H1 (cell line): Measurements from ENCODE around the gene RIN1. TPM values are rescaled to one million over a fixed set of nuclear protein-coding genes. Genes with fewer than 3 reads are reported as not detected.

Source experiments
- CTCF ChIA-PET: fragments of 300-600 bp; sonication (Branson Sonifier 250); formaldehyde crosslinking; loops from one replicate; lab custom pipeline; 2021; ENCODE audit not compliant: partially characterized antibody; lab: Charles Lee
- POLR2A ChIA-PET: fragments of 300-600 bp; sonication (Branson Sonifier 250); formaldehyde crosslinking; loops from one replicate; lab custom pipeline; 2021; ENCODE audit warnings: inconsistent platforms; ENCODE audit not compliant: partially characterized antibody; lab: Charles Lee
- DNase-seq, 2 experiments: peaks; one replicate each; pipeline versions ENCODE4 v3.0.0 to v3.0.0-alpha.2; 2010 to 2022; ENCODE audit warnings: low spot score in 2 of 2, low read depth in 1 of 2, mixed read lengths in 1 of 2
- FAIRE-seq: peaks from 2 replicates; lab custom pipeline; 2011; peaks lifted over from hg19 to GRCh38; lab: Jason Lieb, UNC
- H2AFZ ChIP-seq: 2 replicates; pipeline ENCODE4 v1.8.1; 2012; ENCODE audit warnings: low read length, inconsistent platforms
- H2AK5ac ChIP-seq: 2 replicates; pipeline ENCODE4 v1.6.1; 2013; ENCODE audit warnings: low read depth, low read length
- H2BK120ac ChIP-seq: replicated peaks from 2 replicates; pipeline ENCODE3; 2013; ENCODE audit warnings: low read depth, low read length, inconsistent platforms
- H2BK12ac ChIP-seq: 2 replicates; pipeline ENCODE4 v1.6.1; 2013; ENCODE audit warnings: low read depth, low read length
- H2BK15ac ChIP-seq: 2 replicates; pipeline ENCODE4 v1.6.1; 2013; ENCODE audit warnings: low read length
- H2BK20ac ChIP-seq: 2 replicates; pipeline ENCODE4 v1.6.1; 2013; ENCODE audit warnings: low read length
- H2BK5ac ChIP-seq: 2 replicates; pipeline ENCODE4 v1.6.1; 2013; ENCODE audit warnings: low read depth, low read length
- H3K14ac ChIP-seq: 2 replicates; pipeline ENCODE4 v1.6.1; 2013; ENCODE audit warnings: inconsistent platforms; ENCODE audit not compliant: insufficient read length
- H3K18ac ChIP-seq: 2 replicates; pipeline ENCODE4 v1.6.1; 2013; ENCODE audit warnings: low read length; ENCODE audit errors: extremely low read depth
- H3K23ac ChIP-seq: 2 replicates; pipeline ENCODE4 v1.6.1; 2013; ENCODE audit warnings: inconsistent platforms; ENCODE audit not compliant: insufficient read length
- H3K23me2 ChIP-seq: 2 replicates; pipeline ENCODE4 v1.6.1; 2013; ENCODE audit warnings: low read depth, low read length
- H3K27ac ChIP-seq: 2 replicates; pipeline ENCODE4 v1.6.1; 2011; ENCODE audit warnings: low read depth, low read length, inconsistent platforms
- H3K27me3 ChIP-seq, 4 experiments: replicated peaks in 1 of 4; 1 replicate in 1 of 4; 2 replicates in 3 of 4; pipeline versions ENCODE4 v1.6.1 to v1.8.1; 2011 to 2013; ENCODE audit warnings: low read length in 3 of 4, mild to moderate bottlenecking in 3 of 4, inconsistent platforms in 2 of 4, mixed read lengths in 2 of 4, moderate library complexity in 1 of 4; ENCODE audit not compliant: control insufficient read depth in 3 of 4, insufficient read depth in 3 of 4; ENCODE audit errors: extremely low read depth in 1 of 4
- H3K36me3 ChIP-seq, 4 experiments: 2 replicates each; pipeline versions ENCODE4 v1.6.1 to v1.8.1; 2011 to 2013; ENCODE audit warnings: mild to moderate bottlenecking in 4 of 4, low read length in 3 of 4, moderate library complexity in 2 of 4, control low read depth in 1 of 4, inconsistent platforms in 1 of 4; ENCODE audit not compliant: insufficient read depth in 4 of 4, control insufficient read depth in 2 of 4
- H3K4ac ChIP-seq: replicated peaks from 2 replicates; pipeline ENCODE3; 2013; ENCODE audit warnings: low read length, low read depth, mixed read lengths, inconsistent platforms; ENCODE audit not compliant: insufficient read length
- H3K4me1 ChIP-seq, 4 experiments: replicated peaks in 1 of 4; 1 replicate in 1 of 4; 2 replicates in 3 of 4; pipeline versions ENCODE4 v1.6.1 to v1.8.1; 2011 to 2013; ENCODE audit warnings: low read length in 3 of 4, inconsistent platforms in 2 of 4, mixed read lengths in 1 of 4; ENCODE audit not compliant: insufficient read depth in 4 of 4, control insufficient read depth in 3 of 4
- H3K4me2 ChIP-seq, 2 experiments: 2 replicates each; pipeline versions ENCODE4 v1.6.1 to v1.8.1; 2011 to 2013; ENCODE audit warnings: low read depth in 2 of 2, low read length in 2 of 2, control low read depth in 1 of 2, inconsistent platforms in 1 of 2, mild to moderate bottlenecking in 1 of 2; ENCODE audit not compliant: insufficient read depth in 1 of 2
- H3K4me3 ChIP-seq, 4 experiments: fragments of 200-600, 300-600 bp in 1 of 4; sonication (generic), shearing (Covaris generic), sonication (Bioruptor Twin) in 1 of 4; 2 replicates each; pipeline versions ENCODE4 v1.5.1 to v1.8.1; 2011 to 2016; ENCODE audit warnings: low read length in 4 of 4, low read depth in 3 of 4, control low read depth in 2 of 4, inconsistent platforms in 2 of 4, mild to moderate bottlenecking in 2 of 4, mixed read lengths in 1 of 4, moderate library complexity in 1 of 4; ENCODE audit not compliant: insufficient read depth in 2 of 4; ENCODE audit errors: extremely low read depth in 1 of 4
- H3K56ac ChIP-seq: replicated peaks from 2 replicates; pipeline ENCODE3; 2013; ENCODE audit warnings: low read depth, mild to moderate bottlenecking, mixed read lengths, low read length, inconsistent platforms; ENCODE audit not compliant: insufficient read length
- H3K79me1 ChIP-seq: 2 replicates; pipeline ENCODE4 v1.6.1; 2013; ENCODE audit warnings: low read depth, low read length, control low read depth
- H3K79me2 ChIP-seq, 2 experiments: 2 replicates each; pipeline versions ENCODE4 v1.6.1 to v1.8.1; 2012 to 2013; ENCODE audit warnings: low read length in 2 of 2, mild to moderate bottlenecking in 2 of 2, inconsistent platforms in 1 of 2; ENCODE audit not compliant: insufficient read depth in 2 of 2, control insufficient read depth in 1 of 2
- H3K9ac ChIP-seq, 4 experiments: replicated peaks in 1 of 4; 1 replicate in 1 of 4; 2 replicates in 3 of 4; pipeline versions ENCODE4 v1.6.1 to v1.8.1; 2011 to 2013; ENCODE audit warnings: low read depth in 3 of 4, low read length in 3 of 4, control low read depth in 2 of 4, mild to moderate bottlenecking in 2 of 4, moderate library complexity in 2 of 4, inconsistent platforms in 1 of 4; ENCODE audit errors: extremely low read depth in 1 of 4
- H3K9me3 ChIP-seq, 2 experiments: 2 replicates each; pipeline versions ENCODE4 v1.6.1 to v1.8.1; 2012 to 2013; ENCODE audit warnings: mild to moderate bottlenecking in 2 of 2, moderate library complexity in 2 of 2, control low read depth in 1 of 2, inconsistent platforms in 1 of 2, low read depth in 1 of 2, low read length in 1 of 2, mixed read lengths in 1 of 2; ENCODE audit not compliant: insufficient read depth in 2 of 2
- H4K20me1 ChIP-seq, 2 experiments: replicated peaks in 1 of 2; 2 replicates each; pipeline versions ENCODE3 to v1.8.1; 2011 to 2013; ENCODE audit warnings: inconsistent platforms in 2 of 2, low read length in 2 of 2, mild to moderate bottlenecking in 1 of 2; ENCODE audit not compliant: insufficient read depth in 2 of 2, control insufficient read depth in 1 of 2
- H4K5ac ChIP-seq: 2 replicates; pipeline ENCODE4 v1.6.1; 2013; ENCODE audit warnings: low read length, low read depth, mixed read lengths, inconsistent platforms; ENCODE audit not compliant: insufficient read length
- H4K8ac ChIP-seq: 2 replicates; pipeline ENCODE4 v1.8.0; 2013; ENCODE audit warnings: mild to moderate bottlenecking, moderate library complexity, low read length, inconsistent platforms; ENCODE audit not compliant: insufficient read depth; ENCODE audit errors: extremely low read depth
- H4K91ac ChIP-seq: replicated peaks from 2 replicates; pipeline ENCODE3; 2013; ENCODE audit warnings: low read length, mixed read lengths, inconsistent platforms; ENCODE audit not compliant: insufficient read length
- CEBPB ChIP-seq: IDR thresholded peaks from 2 replicates; pipeline ENCODE4 v1.6.1; 2012; ENCODE audit warnings: low read depth, low read length
- GABPA ChIP-seq: IDR thresholded peaks from 2 replicates; pipeline ENCODE4 v1.6.1; 2011; ENCODE audit warnings: mild to moderate bottlenecking, low read length, moderate library complexity, borderline replicate concordance; ENCODE audit not compliant: insufficient read depth
- JUN ChIP-seq: IDR thresholded peaks from 2 replicates; pipeline ENCODE4 v1.6.1; 2011; ENCODE audit warnings: low read depth, mild to moderate bottlenecking, improper control_type of control experiment, low read length
- ZNF274 ChIP-seq: IDR thresholded peaks from 2 replicates; pipeline ENCODE4 v1.7.0; 2012; ENCODE audit warnings: low read length, borderline replicate concordance; ENCODE audit errors: extremely low read depth
- WGBS, 2 experiments: shearing (Covaris generic) in 1 of 2; methylation state at CpG; one replicate each; pipeline versions ENCODE4 v1.1.6 to v1.1.7; 2013 to 2015; ENCODE audit warnings: low lambda C conversion rate in 2 of 2, mixed read lengths in 2 of 2, inconsistent platforms in 1 of 2, low coverage in 1 of 2, missing lambda C conversion rate in 1 of 2; ENCODE audit not compliant: insufficient replicate concordance in 2 of 2, insufficient coverage in 1 of 2, insufficient read length in 1 of 2; ENCODE audit errors: extremely low coverage in 1 of 2, missing lambda C conversion rate in 1 of 2; 5-methylcytosine and 5-hydroxymethylcytosine counted together
- polyA plus RNA-seq, 7 experiments: library from polyadenylated mRNA; depleted of rRNA in 3 of 7; stranded (reverse) in 5 of 7; unstranded in 2 of 7; fragments of >200 nt in 5 of 7; fragments of 200-250 nt in 2 of 7; gene quantifications; 1 replicate in 5 of 7; 2 replicates in 1 of 7; 4 replicates in 1 of 7; pipeline versions ENCODE4 v1.2.1 to v1.2.3, GENCODE V29; 2011 to 2013; ENCODE audit warnings: missing spikeins in 2 of 7, mixed read lengths in 2 of 7
- total RNA-seq: library from RNA; stranded (reverse); fragmentation: NEBNext Ultra II Directional; extraction: Animal tissue kit (Norgen Biotek cat#: 25700); gene quantifications from 2 replicates; pipeline ENCODE4 v1.2.1, GENCODE V29; 2021

The RIN1 gene
- total and polyA plus RNA-seq, 2 of the 8 experiments (the other 6 are each of a cell fraction or from before 2014, with no cell fraction given), result 2.5 to 5.4 TPM

DNA sequence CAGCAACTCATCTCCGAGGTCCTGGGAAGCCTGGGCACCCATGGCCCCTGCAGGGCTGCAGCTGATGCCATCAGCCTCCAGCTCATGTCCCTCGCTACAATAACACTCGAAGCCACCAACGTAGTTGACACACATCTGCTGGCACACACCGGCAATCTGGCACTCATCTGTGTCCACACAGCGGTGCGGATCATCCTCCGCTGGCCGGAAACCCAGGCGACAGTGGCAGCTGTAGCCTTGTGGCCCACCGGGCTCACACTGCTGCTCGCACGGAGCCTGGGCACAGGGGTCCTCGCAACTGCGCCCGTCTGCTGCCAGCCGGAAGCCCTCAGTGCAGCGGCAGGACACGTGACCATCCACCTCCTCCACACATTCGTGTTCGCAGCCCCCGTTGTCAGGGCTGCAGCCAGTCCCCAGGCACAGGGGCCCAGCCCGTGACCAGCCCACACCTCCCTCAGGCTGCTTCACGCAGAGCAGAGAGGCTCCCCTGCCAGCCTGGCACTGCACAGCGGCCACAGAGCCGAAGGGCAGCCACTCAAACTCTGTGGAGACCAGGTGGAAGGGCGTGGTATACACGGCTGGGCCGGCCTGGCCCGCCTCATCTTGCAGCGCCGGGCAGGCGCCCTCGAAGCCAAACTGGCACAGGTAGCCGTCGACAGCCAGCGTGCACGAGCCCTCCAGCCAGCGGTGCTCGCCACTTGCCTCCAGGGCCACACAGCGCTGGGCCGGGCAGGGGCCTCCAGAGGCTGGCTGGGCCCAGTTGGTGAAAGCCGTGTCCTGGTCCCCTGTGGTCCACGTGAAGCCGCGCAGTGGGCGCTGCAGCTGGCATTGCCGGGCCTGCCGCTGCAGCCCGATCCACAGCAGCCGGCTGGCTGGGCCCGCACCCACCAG, 20.1 kb downstream of the RIN1 start:
- no peak overlapping the region for H3K4ac ChIP-seq
- peak overlapping the region in 1 of 4 experiments; percentile 40; a peak in 1 of 8 replicates for H3K4me3 ChIP-seq
- WGBS, 2 experiments, result 91% methylated on average over 52 of the region's 52 CpGs; no CpG with 5 or more reads in 1 of the 2 experiments
- CTCF ChIA-PET, result interaction anchor here (0.6 to 11.7 kb wide), 13 partner anchors 9 to 103 kb away, joined by 3 to 242 read pairs (median 4); partner anchors contain the start of gene RIN1
- no peaks in the 10 kb centered on the region for H3K79me1 ChIP-seq
- H4K91ac ChIP-seq, result peak overlapping the region; percentile 54
- H3K18ac ChIP-seq, result peak overlapping the region; percentile 78; the same call in 1 of the 2 replicates
- DNase-seq, result no peak
- H3K9ac ChIP-seq, result no peak overlapping the region
- H4K20me1 ChIP-seq, result no peaks in the 10 kb centered on the region
- H2AFZ ChIP-seq, result no peak overlapping the region
- H3K23me2 ChIP-seq, result peaks cover 8% of the 10 kb centered on the region
- no peak overlapping the region for H4K5ac ChIP-seq
- H2AK5ac ChIP-seq, result peak overlapping the region; percentile 90; the same call in 1 of the 2 replicates
- peak overlapping the region; percentile 93; the same call in 1 of the 2 replicates for H2BK20ac ChIP-seq
- no peak for TF ChIP-seq GABPA
- no peak for TF ChIP-seq CEBPB
- TF ChIP-seq JUN, result no peak
- no peak for TF ChIP-seq ZNF274
- TF ChIP-seq, all 59 proteins: peak for 0
- no peak overlapping the region for H3K27ac ChIP-seq
- H3K4me2 ChIP-seq, result no peak overlapping the region
- POLR2A ChIA-PET, result interaction anchor here (1.1 to 3.5 kb wide), 9 partner anchors 11 to 50 kb away, joined by 4 to 19 read pairs (median 7); partner anchors contain the start of genes RIN1 and YIF1A
- no peaks in the 10 kb centered on the region for H3K9me3 ChIP-seq
- H2BK12ac ChIP-seq, result peak overlapping the region; percentile 90; the same call in 1 of the 2 replicates
- peaks cover 10 to 31% (median 21%) of the 10 kb centered on the region in 4 experiments for H3K4me1 ChIP-seq
- no peak overlapping the region for H3K23ac ChIP-seq
- H2BK5ac ChIP-seq, result peak overlapping the region; percentile 60
- H3K79me2 ChIP-seq, result no peaks in the 10 kb centered on the region
- no peak overlapping the region for H2BK120ac ChIP-seq
- no peak overlapping the region for H3K14ac ChIP-seq
- no peak overlapping the region; the same call in 1 of the 2 replicates for H4K8ac ChIP-seq
- H3K36me3 ChIP-seq, result no peaks in the 10 kb centered on the region
- peak overlapping the region; percentile 92 for H2BK15ac ChIP-seq
- no peak overlapping the region for H3K56ac ChIP-seq
- FAIRE-seq, result no peak
- H3K27me3 ChIP-seq, result peaks cover 0 to 3% (median 0%) of the 10 kb centered on the region in 4 experiments; a peak in 2 of 7 replicates
